NOMO-1 treated with DMSO at 0.1 percent for 48 hours (cell line): Measurements from ENCODE around the gene GPS1.

ENCODE experiments used
- DNase-seq: peaks from one replicate; lab custom pipeline; 2025; ENCODE audit not compliant: unreplicated experiment; lab: John Stamatoyannopoulos, UW

GPS1 gene

GRCh38 chr17:82014432-82014831 lies 37.3 kb upstream of the GPS1 start:
- no peak for DNase-seq

GRCh38 chr17:82014971-82015310 lies 36.8 kb upstream of the GPS1 start:
- no peak for DNase-seq

- DNase-seq, result no peak
Observed at GRCh38 chr17:82015311-82015971, 36.3 kb upstream of the GPS1 start.

GRCh38 chr17:82016061-82016874 lies 35.4 kb upstream of the GPS1 start:
- DNase-seq, result no peak

- DNase-seq, result no peak
Observed at GRCh38 chr17:82016875-82017459, 34.7 kb upstream of the GPS1 start.

- DNase-seq, result no peak
Observed at GRCh38 chr17:82017612-82018151, 34.0 kb upstream of the GPS1 start.

GRCh38 chr17:82018152-82018988 lies 33.3 kb upstream of the GPS1 start:
- DNase-seq, result no peak

- no peak for DNase-seq
Observed at GRCh38 chr17:82018989-82019689, 32.6 kb upstream of the GPS1 start.

GRCh38 chr17:82019690-82020571 lies 31.8 kb upstream of the GPS1 start:
- peak; percentile 41 for DNase-seq

GRCh38 chr17:82020572-82021106 lies 31.1 kb upstream of the GPS1 start:
- DNase-seq, result no peak

- DNase-seq, result peak; percentile 33
Observed at GRCh38 chr17:82021107-82021899, 30.4 kb upstream of the GPS1 start.

- no peak for DNase-seq
Observed at GRCh38 chr17:82021900-82022309, 29.8 kb upstream of the GPS1 start.

- no peak for DNase-seq
Observed at GRCh38 chr17:82022310-82022980, 29.3 kb upstream of the GPS1 start, which contains the start of gene CENPX. TSS of gene CENPX (minus strand) at chr17:82022878. CDS start at chr17:82022861, 17 bp downstream.

- peak; percentile 99 for DNase-seq
Observed at GRCh38 chr17:82022981-82023446, 28.7 kb upstream of the GPS1 start, which contains the start of gene LRRC45. TSS of gene LRRC45 (plus strand) at chr17:82023305. CDS start at chr17:82023644, 339 bp downstream.

GRCh38 chr17:82023447-82024241 lies 28.1 kb upstream of the GPS1 start:
- DNase-seq, result peak; percentile 28

GRCh38 chr17:82024859-82025258 lies 26.8 kb upstream of the GPS1 start:
- no peak for DNase-seq
